Measurements from ENCODE around the gene AUTS2. TPM values are rescaled to one million over a fixed set of nuclear protein-coding genes. Genes with fewer than 3 reads are reported as not detected.

Gene AUTS2
- polyA plus RNA-seq, 1 donor from 2014 or later = 97.3 TPM

DNA sequence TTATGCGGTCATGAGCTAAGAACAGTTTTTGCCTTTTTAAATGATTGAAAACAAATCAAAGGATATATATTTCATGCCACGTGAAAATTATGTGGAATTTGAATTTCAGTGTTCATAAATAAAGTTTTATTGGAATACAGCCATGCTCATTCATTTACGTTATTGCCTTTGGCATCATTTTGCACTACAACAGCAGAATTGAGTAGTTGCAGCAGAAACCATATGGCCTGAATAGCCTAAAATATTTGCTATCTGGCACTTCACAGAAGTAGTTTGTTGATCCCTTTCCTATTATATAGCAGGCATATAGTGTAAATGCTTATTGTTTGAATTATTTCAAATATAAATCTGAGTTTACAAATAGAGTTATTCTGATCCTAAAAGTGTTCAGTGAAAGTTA lies 59.7 kb downstream of the AUTS2 start:
- Histone ChIP-seq H3K79me2 (replicated peaks; ENCODE audit: insufficient read depth, low read length) (peaks cover 88% of the 10 kb centered on the region), H4K20me1 (ENCODE audit: insufficient read depth) (peaks cover 2% of the 10 kb centered on the region)
- TF ChIP-seq TAF1 (IDR thresholded peaks at IDR 0.05; ENCODE audit: low read depth) (no peak), RAD21 (conservative IDR thresholded peaks at IDR 0.05) (no peak), SMC3 (conservative IDR thresholded peaks at IDR 0.05; ENCODE audit: poor library complexity) (no peak), POLR2AphosphoS5 (IDR thresholded peaks at IDR 0.05) (no peak), EZH2 (IDR thresholded peaks at IDR 0.05; ENCODE audit: borderline replicate concordance, insufficient read depth, low read length, poor library complexity, severe bottlenecking) (no peak), MXI1 (conservative IDR thresholded peaks at IDR 0.05; ENCODE audit: poor library complexity, severe bottlenecking) (no peak), EP300 (conservative IDR thresholded peaks at IDR 0.05; ENCODE audit: poor library complexity, severe bottlenecking) (no peak)
- TF ChIP-seq, protein P1, sequence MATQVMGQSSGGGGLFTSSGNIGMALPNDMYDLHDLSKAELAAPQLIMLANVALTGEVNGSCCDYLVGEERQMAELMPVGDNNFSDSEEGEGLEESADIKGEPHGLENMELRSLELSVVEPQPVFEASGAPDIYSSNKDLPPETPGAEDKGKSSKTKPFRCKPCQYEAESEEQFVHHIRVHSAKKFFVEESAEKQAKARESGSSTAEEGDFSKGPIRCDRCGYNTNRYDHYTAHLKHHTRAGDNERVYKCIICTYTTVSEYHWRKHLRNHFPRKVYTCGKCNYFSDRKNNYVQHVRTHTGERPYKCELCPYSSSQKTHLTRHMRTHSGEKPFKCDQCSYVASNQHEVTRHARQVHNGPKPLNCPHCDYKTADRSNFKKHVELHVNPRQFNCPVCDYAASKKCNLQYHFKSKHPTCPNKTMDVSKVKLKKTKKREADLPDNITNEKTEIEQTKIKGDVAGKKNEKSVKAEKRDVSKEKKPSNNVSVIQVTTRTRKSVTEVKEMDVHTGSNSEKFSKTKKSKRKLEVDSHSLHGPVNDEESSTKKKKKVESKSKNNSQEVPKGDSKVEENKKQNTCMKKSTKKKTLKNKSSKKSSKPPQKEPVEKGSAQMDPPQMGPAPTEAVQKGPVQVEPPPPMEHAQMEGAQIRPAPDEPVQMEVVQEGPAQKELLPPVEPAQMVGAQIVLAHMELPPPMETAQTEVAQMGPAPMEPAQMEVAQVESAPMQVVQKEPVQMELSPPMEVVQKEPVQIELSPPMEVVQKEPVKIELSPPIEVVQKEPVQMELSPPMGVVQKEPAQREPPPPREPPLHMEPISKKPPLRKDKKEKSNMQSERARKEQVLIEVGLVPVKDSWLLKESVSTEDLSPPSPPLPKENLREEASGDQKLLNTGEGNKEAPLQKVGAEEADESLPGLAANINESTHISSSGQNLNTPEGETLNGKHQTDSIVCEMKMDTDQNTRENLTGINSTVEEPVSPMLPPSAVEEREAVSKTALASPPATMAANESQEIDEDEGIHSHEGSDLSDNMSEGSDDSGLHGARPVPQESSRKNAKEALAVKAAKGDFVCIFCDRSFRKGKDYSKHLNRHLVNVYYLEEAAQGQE (IDR thresholded peaks at IDR 0.05; ENCODE audit: borderline replicate concordance) = no peak
- TF ChIP-seq, protein P2, sequence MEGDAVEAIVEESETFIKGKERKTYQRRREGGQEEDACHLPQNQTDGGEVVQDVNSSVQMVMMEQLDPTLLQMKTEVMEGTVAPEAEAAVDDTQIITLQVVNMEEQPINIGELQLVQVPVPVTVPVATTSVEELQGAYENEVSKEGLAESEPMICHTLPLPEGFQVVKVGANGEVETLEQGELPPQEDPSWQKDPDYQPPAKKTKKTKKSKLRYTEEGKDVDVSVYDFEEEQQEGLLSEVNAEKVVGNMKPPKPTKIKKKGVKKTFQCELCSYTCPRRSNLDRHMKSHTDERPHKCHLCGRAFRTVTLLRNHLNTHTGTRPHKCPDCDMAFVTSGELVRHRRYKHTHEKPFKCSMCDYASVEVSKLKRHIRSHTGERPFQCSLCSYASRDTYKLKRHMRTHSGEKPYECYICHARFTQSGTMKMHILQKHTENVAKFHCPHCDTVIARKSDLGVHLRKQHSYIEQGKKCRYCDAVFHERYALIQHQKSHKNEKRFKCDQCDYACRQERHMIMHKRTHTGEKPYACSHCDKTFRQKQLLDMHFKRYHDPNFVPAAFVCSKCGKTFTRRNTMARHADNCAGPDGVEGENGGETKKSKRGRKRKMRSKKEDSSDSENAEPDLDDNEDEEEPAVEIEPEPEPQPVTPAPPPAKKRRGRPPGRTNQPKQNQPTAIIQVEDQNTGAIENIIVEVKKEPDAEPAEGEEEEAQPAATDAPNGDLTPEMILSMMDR (IDR thresholded peaks at IDR 0.05; ENCODE audit: poor library complexity, severe bottlenecking) = no peak

GRCh38 chr7:69659983-69660382 lies 61.7 kb downstream of the AUTS2 start:
- H3K4me3 ChIP-seq (ENCODE audit: low read length) = no peak overlapping the region

More for the DNA sequence above, 59.7 kb downstream of the AUTS2 start:
- no peak overlapping the region for H3K27ac ChIP-seq (ENCODE audit: low read length)
- H3F3A ChIP-seq (ENCODE audit: insufficient read depth, low read length, poor library complexity, severe bottlenecking) = no peaks in the 10 kb centered on the region
- H3K36me3 ChIP-seq (ENCODE audit: insufficient read depth, low read length) = no peaks in the 10 kb centered on the region
- H3K4me2 ChIP-seq (ENCODE audit: low read length) = no peak overlapping the region
- no peak overlapping the region for H3K4me3 ChIP-seq (ENCODE audit: low read length)
- H3K9me3 ChIP-seq (ENCODE audit: low read length) = no peaks in the 10 kb centered on the region
- no peak overlapping the region for H3K9ac ChIP-seq (ENCODE audit: low read length)
- no peaks in the 10 kb centered on the region for H3K9me2 ChIP-seq (ENCODE audit: insufficient read depth, low read length)
- no peaks in the 10 kb centered on the region for H3K27me3 ChIP-seq (ENCODE audit: insufficient read depth, low read depth, low read length)
- no peak overlapping the region for H2AFZ ChIP-seq (ENCODE audit: low read depth, low read length)

More at GRCh38 chr7:69659983-69660382, 61.7 kb downstream of the AUTS2 start:
- H3K4me2 ChIP-seq (ENCODE audit: low read length) = no peak overlapping the region
- peaks cover 89% of the 10 kb centered on the region for H3K79me2 ChIP-seq (replicated peaks; ENCODE audit: insufficient read depth, low read length)
- no peak overlapping the region for H2AFZ ChIP-seq (ENCODE audit: low read depth, low read length)
- H3K9me3 ChIP-seq (ENCODE audit: low read length) = no peaks in the 10 kb centered on the region
- H3K27ac ChIP-seq (ENCODE audit: low read length) = no peak overlapping the region
- H3K36me3 ChIP-seq (ENCODE audit: insufficient read depth, low read length) = no peaks in the 10 kb centered on the region
- no peak overlapping the region for H3K9ac ChIP-seq (ENCODE audit: low read length)
- no peaks in the 10 kb centered on the region for H4K20me1 ChIP-seq (ENCODE audit: insufficient read depth)
- no peaks in the 10 kb centered on the region for H3K27me3 ChIP-seq (ENCODE audit: insufficient read depth, low read depth, low read length)
- TF ChIP-seq MXI1 (conservative IDR thresholded peaks at IDR 0.05; ENCODE audit: poor library complexity, severe bottlenecking) (no peak), TAF1 (IDR thresholded peaks at IDR 0.05; ENCODE audit: low read depth) (no peak), POLR2AphosphoS5 (IDR thresholded peaks at IDR 0.05) (no peak), EZH2 (IDR thresholded peaks at IDR 0.05; ENCODE audit: borderline replicate concordance, insufficient read depth, low read length, poor library complexity, severe bottlenecking) (no peak), RAD21 (conservative IDR thresholded peaks at IDR 0.05) (no peak), EP300 (conservative IDR thresholded peaks at IDR 0.05; ENCODE audit: poor library complexity, severe bottlenecking) (no peak), SMC3 (conservative IDR thresholded peaks at IDR 0.05; ENCODE audit: poor library complexity) (no peak)
- TF ChIP-seq, protein P2 (IDR thresholded peaks at IDR 0.05; ENCODE audit: poor library complexity, severe bottlenecking) = no peak
- TF ChIP-seq, protein P1 (IDR thresholded peaks at IDR 0.05; ENCODE audit: borderline replicate concordance) = no peak
- H3F3A ChIP-seq (ENCODE audit: insufficient read depth, low read length, poor library complexity, severe bottlenecking) = no peaks in the 10 kb centered on the region
- H3K9me2 ChIP-seq (ENCODE audit: insufficient read depth, low read length) = no peaks in the 10 kb centered on the region
